ENCODE data around the gene GNG2. TPM values are rescaled to one million over a fixed set of nuclear protein-coding genes. Genes with fewer than 3 reads are reported as not detected.

GNG2 gene
- total RNA-seq, 1 experiment from 2014 or later, result 0.23 TPM

GRCh38 chr14:51867741-51868140 is 7.3 kb downstream of the GNG2 start:
- ChIA-PET POLR2A (no interaction called here), CTCF (no interaction called here)
- Histone ChIP-seq H3K9me3 (ENCODE audit: control insufficient read depth, insufficient read depth, low read depth, low read length) (no peaks in the 10 kb centered on the region), H3K4me1 (ENCODE audit: control insufficient read depth, insufficient read depth, low read length) (no peaks in the 10 kb centered on the region), H3K36me3 (ENCODE audit: control insufficient read depth, insufficient read depth, low read length) (no peaks in the 10 kb centered on the region), H3K27me3 (ENCODE audit: control insufficient read depth, insufficient read depth, low read length) (no peaks in the 10 kb centered on the region; the same call in 1 of the 2 replicates), H3K27ac (ENCODE audit: low read length) (no peak overlapping the region), H3K4me3 (ENCODE audit: low read depth in 2 of 2, low read length in 2 of 2) (no peak overlapping the region)
- DNase-seq (ENCODE audit: low read depth, low spot score) (no peak), ATAC-seq (no peak)
- intact Hi-C loops (cut with micrococcal nuclease; ENCODE audit: unreplicated experiment) (no loop called here), in situ Hi-C loops (cut with HindIII; ENCODE audit: low pct_unique_long_range_greater_than_20kb, low sequenced_read_pairs) (no loop called here)
- no peak for TF ChIP-seq REST (IDR thresholded peaks at IDR 0.05; ENCODE audit: insufficient read depth in 1 of 2, low read depth in 2 of 2, low read length in 1 of 2)
- BruUV-seq (replicated peaks), result no TSS peak

- Histone ChIP-seq H3K4me1 (ENCODE audit: control insufficient read depth, insufficient read depth, low read length) (no peaks in the 10 kb centered on the region), H3K4me3 (ENCODE audit: low read depth in 2 of 2, low read length in 2 of 2) (no peak overlapping the region), H3K9me3 (ENCODE audit: control insufficient read depth, insufficient read depth, low read depth, low read length) (no peaks in the 10 kb centered on the region), H3K36me3 (ENCODE audit: control insufficient read depth, insufficient read depth, low read length) (no peaks in the 10 kb centered on the region), H3K27ac (ENCODE audit: low read length) (no peak overlapping the region), H3K27me3 (ENCODE audit: control insufficient read depth, insufficient read depth, low read length) (no peaks in the 10 kb centered on the region; the same call in 1 of the 2 replicates)
- ATAC-seq (no peak), DNase-seq (ENCODE audit: low read depth, low spot score) (no peak)
- in situ Hi-C loops (cut with HindIII; ENCODE audit: low pct_unique_long_range_greater_than_20kb, low sequenced_read_pairs) (no loop called here), intact Hi-C loops (cut with micrococcal nuclease; ENCODE audit: unreplicated experiment) (no loop called here)
- POLR2A ChIA-PET, result no interaction called here
- BruUV-seq (replicated peaks), result no TSS peak
- no peak for TF ChIP-seq REST (IDR thresholded peaks at IDR 0.05; ENCODE audit: insufficient read depth in 1 of 2, low read depth in 2 of 2, low read length in 1 of 2)
- no peak for TF ChIP-seq CTCF (IDR thresholded peaks at IDR 0.05)
- no peak for TF ChIP-seq SIN3A (IDR thresholded peaks at IDR 0.05; ENCODE audit: borderline replicate concordance, insufficient read depth, low read depth, low read length)
- TF ChIP-seq TCF7L2 (IDR thresholded peaks at IDR 0.05; ENCODE audit: low read depth, low read length), result no peak
- no peak for TF ChIP-seq POLR2AphosphoS5 (IDR thresholded peaks at IDR 0.05; ENCODE audit: low read depth, low read length)
- CTCF ChIA-PET, result no interaction called here
Measured at GRCh38 chr14:51868405-51868804, 8.0 kb downstream of the GNG2 start.

All from Panc1 (cell line).